Kidney (tissue), 14 donors: ENCODE data around the gene IMMP2L. TPM values are rescaled to one million over a fixed set of nuclear protein-coding genes. Genes with fewer than 3 reads are reported as not detected.

Experiments
- DNase-seq, 5 donors: peaks; one replicate each; pipeline ENCODE4 v3.0.0-alpha.2; 2013 to 2020
- FAIRE-seq: peaks from 2 replicates; lab custom pipeline; 2012; peaks lifted over from hg19 to GRCh38; lab: Jason Lieb, UNC
- H3K27ac ChIP-seq, 2 donors: one replicate each; pipeline ENCODE4 v1.7.0; 2013; ENCODE audit warnings: low read depth in 2 of 2, low read length in 2 of 2, inconsistent platforms in 1 of 2
- H3K27me3 ChIP-seq: one replicate; pipeline ENCODE4 v1.7.1; 2013; ENCODE audit warnings: low read length, inconsistent platforms; ENCODE audit not compliant: control insufficient read depth, insufficient read depth
- H3K36me3 ChIP-seq, 3 donors: one replicate each; pipeline versions ENCODE4 v1.7.0 to v1.7.1; 2013; ENCODE audit warnings: low read length in 3 of 3, control low read depth in 1 of 3, inconsistent platforms in 1 of 3; ENCODE audit not compliant: insufficient read depth in 3 of 3, control insufficient read depth in 2 of 3
- H3K4me1 ChIP-seq, 3 donors: one replicate each; pipeline versions ENCODE4 v1.7.0 to v1.7.1; 2013; ENCODE audit warnings: low read length in 3 of 3, inconsistent platforms in 1 of 3, low read depth in 1 of 3; ENCODE audit not compliant: control insufficient read depth in 2 of 3, insufficient read depth in 2 of 3
- H3K4me3 ChIP-seq, 3 donors: one replicate each; pipeline versions ENCODE4 v1.7.0 to v1.8.1; 2013; ENCODE audit warnings: low read length in 3 of 3, control low read depth in 1 of 3, inconsistent platforms in 1 of 3
- H3K9ac ChIP-seq, 3 donors: one replicate each; pipeline versions ENCODE4 v1.7.0 to v1.7.1; 2013; ENCODE audit warnings: low read length in 3 of 3, control low read depth in 1 of 3, inconsistent platforms in 1 of 3
- H3K9me3 ChIP-seq, 3 donors: one replicate each; pipeline versions ENCODE4 v1.7.0 to v1.7.1; 2013; ENCODE audit warnings: low read length in 3 of 3, control low read depth in 1 of 3, inconsistent platforms in 1 of 3; ENCODE audit not compliant: control insufficient read depth in 2 of 3, insufficient read depth in 1 of 3
- intact Hi-C: fragments of 100-400 bp; cut with DNase I; formaldehyde crosslinking; loops from one replicate; pipeline ENCODE4 v1.11.1; 2022
- polyA plus RNA-seq: library from polyadenylated mRNA; stranded (reverse); fragments of 350-450 nt; fragmentation: Illumina TruSeq; extraction: RNeasy Lipid Tissue Mini Kit (QIAGEN cat#74804); gene quantifications from one replicate; pipeline ENCODE4 v1.2.3, GENCODE V29; 2014; ENCODE audit warnings: low read depth, low replicate concordance; ENCODE audit not compliant: insufficient read depth
- total RNA-seq: library from RNA; stranded (reverse); fragmentation: NEBNext Ultra II Directional; extraction: Animal tissue kit (Norgen Biotek cat#: 25700); gene quantifications from one replicate; pipeline ENCODE4 v1.2.1, GENCODE V29; 2021
- TF ChIP-seq, protein P1 (sequence below): IDR thresholded peaks from 3 replicates; pipeline ENCODE4 v1.5.1; 2012; ENCODE audit warnings: mild to moderate bottlenecking, moderate library complexity, borderline replicate concordance; ENCODE audit not compliant: insufficient read depth; ENCODE audit errors: extremely low read depth
- donor health status: control.
- donor health status: control.
- donor health status: control.
- donor health status: control.
- donor health status: control.
- donor health status: DM: yes; HTN: yes; CAD: no.
- donor health status: Normal renal cell carcinoma (clear cell type).

IMMP2L gene
- total and polyA plus RNA-seq, 2 donors from 2014 or later, result 46.4 to 52.1 TPM

- TF ChIP-seq, protein P1, sequence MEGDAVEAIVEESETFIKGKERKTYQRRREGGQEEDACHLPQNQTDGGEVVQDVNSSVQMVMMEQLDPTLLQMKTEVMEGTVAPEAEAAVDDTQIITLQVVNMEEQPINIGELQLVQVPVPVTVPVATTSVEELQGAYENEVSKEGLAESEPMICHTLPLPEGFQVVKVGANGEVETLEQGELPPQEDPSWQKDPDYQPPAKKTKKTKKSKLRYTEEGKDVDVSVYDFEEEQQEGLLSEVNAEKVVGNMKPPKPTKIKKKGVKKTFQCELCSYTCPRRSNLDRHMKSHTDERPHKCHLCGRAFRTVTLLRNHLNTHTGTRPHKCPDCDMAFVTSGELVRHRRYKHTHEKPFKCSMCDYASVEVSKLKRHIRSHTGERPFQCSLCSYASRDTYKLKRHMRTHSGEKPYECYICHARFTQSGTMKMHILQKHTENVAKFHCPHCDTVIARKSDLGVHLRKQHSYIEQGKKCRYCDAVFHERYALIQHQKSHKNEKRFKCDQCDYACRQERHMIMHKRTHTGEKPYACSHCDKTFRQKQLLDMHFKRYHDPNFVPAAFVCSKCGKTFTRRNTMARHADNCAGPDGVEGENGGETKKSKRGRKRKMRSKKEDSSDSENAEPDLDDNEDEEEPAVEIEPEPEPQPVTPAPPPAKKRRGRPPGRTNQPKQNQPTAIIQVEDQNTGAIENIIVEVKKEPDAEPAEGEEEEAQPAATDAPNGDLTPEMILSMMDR, result no peak
- H3K9ac ChIP-seq, result no peak overlapping the region
- no peaks in the 10 kb centered on the region for H3K36me3 ChIP-seq
- no peaks in the 10 kb centered on the region for H3K9me3 ChIP-seq
- H3K27me3 ChIP-seq, result no peaks in the 10 kb centered on the region
- intact Hi-C loops, result no loop called here
- FAIRE-seq (no peak), DNase-seq (no peak)
- H3K27ac ChIP-seq, result no peak overlapping the region
- H3K4me1 ChIP-seq, result no peaks in the 10 kb centered on the region
- H3K4me3 ChIP-seq, result no peak overlapping the region
Measured at GRCh38 chr7:111229916-111230315, 332.4 kb downstream of the IMMP2L start.

- intact Hi-C loops, result no loop called here
- TF ChIP-seq, protein P1, result no peak
- H3K36me3 ChIP-seq, result no peaks in the 10 kb centered on the region
- H3K4me1 ChIP-seq, result no peaks in the 10 kb centered on the region
- no peak overlapping the region for H3K27ac ChIP-seq
- no peaks in the 10 kb centered on the region for H3K27me3 ChIP-seq
- no peak overlapping the region for H3K4me3 ChIP-seq
- no peaks in the 10 kb centered on the region for H3K9me3 ChIP-seq
- FAIRE-seq (no peak), DNase-seq (no peak)
- H3K9ac ChIP-seq, result no peak overlapping the region
Measured at GRCh38 chr7:111229181-111229740, 333.0 kb downstream of the IMMP2L start.

DNA sequence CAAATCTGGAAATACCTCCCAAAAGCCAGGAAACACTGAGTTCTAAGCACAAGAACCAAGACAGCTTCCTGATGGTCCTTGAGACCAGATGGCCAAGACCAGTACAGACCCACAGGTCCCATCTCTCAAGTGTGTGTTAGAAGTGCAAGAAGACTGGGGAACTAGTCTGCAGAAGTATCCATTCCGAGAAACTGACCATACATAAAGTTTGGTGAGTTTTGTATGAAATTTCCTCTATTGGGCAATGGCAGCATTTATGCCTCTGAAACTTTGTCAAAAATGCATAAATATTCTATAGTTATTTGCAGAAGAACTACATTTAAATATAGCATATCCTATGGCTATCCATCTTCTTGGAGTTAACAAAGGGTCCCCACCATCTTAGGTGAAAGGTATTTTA is 333.9 kb downstream of the IMMP2L start:
- no peaks in the 10 kb centered on the region for H3K4me1 ChIP-seq
- no peak for DNase-seq
- H3K36me3 ChIP-seq, result no peaks in the 10 kb centered on the region
- H3K9ac ChIP-seq, result no peak overlapping the region
- FAIRE-seq, result no peak
- no peak overlapping the region for H3K27ac ChIP-seq
- H3K27me3 ChIP-seq, result no peaks in the 10 kb centered on the region
- H3K9me3 ChIP-seq, result no peaks in the 10 kb centered on the region
- intact Hi-C loops, result no loop called here
- TF ChIP-seq, protein P1, result no peak
- no peak overlapping the region for H3K4me3 ChIP-seq

GRCh38 chr7:111226800-111227199 is 335.5 kb downstream of the IMMP2L start:
- H3K27me3 ChIP-seq, result no peaks in the 10 kb centered on the region
- DNase-seq (no peak), FAIRE-seq (no peak)
- intact Hi-C loops, result no loop called here
- H3K4me1 ChIP-seq, result no peaks in the 10 kb centered on the region
- H3K36me3 ChIP-seq, result no peaks in the 10 kb centered on the region
- no peak overlapping the region for H3K27ac ChIP-seq
- H3K4me3 ChIP-seq, result no peak overlapping the region
- H3K9me3 ChIP-seq, result no peaks in the 10 kb centered on the region
- H3K9ac ChIP-seq, result no peak overlapping the region
- TF ChIP-seq, protein P1, result no peak
